ENCODE results near the gene VTN.

VTN gene

DNA sequence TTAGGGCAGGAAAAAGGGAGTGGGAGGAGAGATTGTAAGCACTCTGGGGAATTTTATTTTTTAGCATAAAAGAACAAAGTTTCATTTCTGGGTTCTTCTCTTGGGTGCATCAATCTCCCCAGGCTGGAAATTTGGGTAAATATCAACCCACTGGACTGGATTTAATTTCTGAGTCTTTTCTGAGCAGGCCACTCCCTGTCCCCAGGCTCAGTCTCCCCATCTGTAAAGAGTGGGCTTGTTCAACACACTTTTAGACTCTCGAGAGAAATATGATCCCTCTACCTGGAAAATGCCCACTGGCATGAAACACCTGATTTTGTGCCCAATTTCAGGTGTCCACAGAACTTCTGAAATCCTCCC lies 617 bp upstream of the VTN start:
- no peak for DNase-seq

DNA sequence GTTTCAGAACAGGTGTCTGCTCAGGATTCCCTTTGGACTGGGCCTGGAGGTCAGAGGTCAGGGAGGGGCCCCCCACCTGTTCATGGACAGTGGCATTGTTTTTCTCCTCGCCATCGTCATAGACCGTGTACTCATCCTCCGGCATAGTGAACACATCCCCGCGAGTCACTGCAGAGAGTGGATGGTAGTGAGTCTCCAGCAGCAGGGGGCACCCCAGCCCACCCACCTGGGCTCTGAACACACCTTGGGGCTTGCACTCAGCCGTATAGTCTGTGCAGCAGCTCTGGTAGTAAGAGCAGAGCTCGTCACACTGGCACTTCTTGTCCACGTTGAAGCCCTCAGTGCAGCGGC lies 448 bp downstream of the VTN start:
- no peak for DNase-seq

DNA sequence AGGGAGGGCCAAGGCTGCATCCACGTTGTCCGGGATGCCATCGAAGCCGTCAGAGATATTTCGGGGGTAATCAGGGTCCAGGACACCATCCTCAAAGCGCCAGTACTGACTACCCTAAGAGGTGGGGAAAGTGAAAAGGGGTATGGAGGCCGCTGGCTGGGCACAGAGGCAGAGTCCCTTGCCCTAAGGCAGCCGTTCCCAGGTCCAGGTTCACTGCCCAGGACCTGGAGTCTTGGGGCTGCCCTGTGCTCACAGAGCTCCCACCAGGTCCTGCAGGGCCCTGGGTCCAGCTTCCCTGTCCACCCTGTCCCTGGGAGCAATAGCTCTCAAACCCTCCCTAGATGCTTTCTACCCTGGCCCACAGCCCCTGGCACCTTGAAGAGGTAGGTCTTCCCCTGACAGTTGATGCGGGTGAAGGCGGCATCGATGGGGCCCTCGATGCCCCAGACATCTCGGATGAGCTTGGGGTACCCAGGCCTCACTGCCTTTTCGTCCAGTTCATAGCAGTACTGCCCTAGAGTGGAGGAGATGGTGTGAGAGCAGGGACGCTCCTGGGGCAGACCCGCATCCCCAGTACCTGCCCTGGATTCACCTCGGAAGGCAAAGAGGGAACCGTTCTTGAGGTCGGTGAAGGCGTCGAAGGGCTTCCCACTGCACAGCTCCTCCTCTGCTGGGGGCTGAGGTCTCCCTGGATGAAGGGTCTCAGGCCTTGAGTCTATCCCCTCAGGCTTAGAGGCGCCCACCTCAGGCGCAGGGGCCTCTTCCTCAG lies 1.0 kb downstream of the VTN start:
- no peak for DNase-seq

DNA sequence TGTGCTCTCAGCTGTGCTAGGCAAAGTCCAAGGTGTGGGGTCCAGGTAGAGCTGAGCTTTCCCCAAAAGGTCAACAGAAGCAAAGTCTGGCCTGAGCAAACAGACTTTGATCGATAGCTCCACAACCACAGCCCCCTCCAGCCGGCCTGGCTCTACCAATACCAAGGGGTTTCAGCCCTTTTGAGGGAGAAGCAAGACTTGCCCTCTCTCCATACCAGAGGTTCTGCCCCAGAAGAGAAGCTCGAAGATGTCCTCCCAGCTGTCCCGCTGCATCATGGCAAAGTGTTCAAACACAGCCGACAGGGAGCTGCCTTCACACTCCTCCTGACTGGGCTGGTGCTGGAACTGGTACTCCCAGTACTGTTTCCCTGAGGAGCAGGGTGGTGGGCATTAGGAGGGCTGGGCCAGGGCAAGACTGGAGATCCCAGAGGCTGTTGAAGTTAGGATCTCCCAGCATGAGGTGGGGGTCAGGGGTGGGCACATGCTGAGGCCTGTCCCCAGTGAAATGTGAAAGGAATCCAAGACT lies 1.7 kb downstream of the VTN start:
- no peak for DNase-seq

DNA sequence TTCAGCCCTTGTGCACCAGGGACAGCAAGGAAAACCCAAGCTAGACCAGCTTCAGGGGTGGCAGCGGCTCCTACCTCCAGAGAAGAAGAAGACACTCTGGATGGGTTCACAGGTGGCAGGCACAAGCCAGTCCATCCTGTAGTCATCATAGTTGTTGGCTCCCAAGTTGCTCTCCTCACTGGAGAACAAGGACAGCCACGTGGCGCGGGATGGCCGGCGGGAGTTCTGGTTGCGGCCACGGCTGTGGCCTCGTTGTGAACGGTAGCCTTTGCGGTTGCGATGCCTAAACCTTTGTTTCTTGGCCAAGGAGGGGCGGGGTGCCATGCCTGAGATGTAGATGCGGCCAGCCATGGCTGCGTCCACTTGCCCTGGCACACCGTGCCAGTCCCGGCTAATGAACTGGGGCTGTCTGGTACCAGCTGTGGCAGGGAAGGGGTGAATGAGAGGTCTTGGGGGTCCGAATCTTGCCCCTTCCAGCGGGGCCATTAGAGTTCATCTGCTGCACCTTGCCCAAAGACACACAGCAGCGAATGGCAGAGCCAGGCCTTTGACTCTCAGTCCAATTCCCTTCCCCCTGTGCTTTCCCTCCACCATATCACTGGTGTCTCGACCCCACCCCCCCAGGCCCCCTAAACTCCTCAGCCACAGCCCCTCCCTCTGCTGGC lies 2.3 kb downstream of the VTN start:
- DNase-seq = no peak

DNA sequence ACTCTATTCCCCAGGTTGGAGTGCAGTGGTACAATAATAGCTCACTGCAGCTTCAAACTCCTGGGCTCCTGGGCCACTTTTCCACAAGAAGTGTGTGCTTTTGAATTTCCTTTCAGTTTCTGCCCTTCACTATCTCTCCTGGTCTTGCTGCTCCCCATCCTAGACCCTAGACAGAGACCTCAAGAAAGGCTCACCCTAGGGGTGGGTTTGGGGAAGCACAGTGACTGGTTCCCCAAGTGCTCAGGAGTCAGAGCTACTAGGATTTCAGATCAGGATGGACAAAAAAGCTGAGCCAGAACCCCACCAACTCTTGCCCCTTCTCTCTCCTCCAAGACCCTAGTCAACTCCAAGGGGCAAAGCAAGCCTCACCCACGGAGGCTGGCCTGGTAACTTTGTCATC lies 3.5 kb downstream of the VTN start:
- DNase-seq = no peak

DNA sequence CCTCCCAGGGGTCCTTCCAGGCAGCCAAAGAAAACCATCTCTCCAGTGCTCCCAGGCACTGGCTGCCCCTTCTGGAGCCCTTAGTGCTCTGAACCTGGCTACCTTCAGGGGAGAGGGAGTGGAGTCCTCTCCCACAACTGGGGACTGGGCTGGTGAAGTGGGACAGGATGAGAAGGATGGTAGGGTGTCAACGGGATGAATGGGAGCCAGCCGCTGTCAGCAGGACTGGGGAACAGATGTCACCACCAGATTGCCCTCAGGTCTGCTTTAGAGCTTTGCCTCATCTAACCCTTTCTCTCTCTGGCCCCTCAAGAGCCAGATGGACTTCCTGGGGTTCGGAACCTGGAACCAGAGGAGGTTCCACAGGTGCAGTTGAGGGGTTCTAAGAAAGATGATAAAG lies 4.6 kb downstream of the VTN start:
- no peak for DNase-seq

DNA sequence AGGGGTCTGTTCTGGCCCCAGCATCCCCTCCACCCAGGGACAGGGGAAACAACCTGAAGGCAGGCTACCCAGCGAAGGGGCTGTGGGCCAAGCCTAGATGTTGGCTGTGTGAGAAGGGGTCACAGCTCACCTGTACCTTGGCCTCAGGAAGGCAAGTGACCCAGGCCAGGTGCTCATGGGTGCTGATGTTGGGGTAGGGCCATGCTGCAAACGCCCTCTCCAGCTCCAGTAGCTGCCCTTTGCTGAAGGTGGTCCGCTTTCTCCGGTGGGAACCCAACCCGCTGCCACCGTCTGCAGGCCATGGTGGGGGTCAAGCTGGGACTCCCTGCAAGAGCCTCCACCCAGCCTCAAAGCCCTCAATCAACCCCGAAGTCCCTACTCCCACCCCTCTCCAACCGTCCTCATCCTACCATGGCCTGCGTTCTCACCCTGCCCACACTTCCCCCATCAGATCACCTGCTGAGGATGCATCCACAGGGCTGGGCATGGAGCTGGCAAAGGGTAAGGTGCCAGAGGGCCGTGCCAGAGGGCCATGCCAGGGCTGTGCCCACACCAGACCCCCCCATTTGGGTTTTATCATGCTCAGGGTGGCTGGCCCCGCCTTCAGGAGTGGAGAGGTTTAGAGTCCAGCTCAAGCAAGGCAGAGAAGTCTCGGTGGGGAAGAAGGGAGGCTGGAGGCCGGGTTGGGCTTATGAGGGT lies 5.3 kb downstream of the VTN start, which contains the start of gene SEBOX:
Gene SEBOX (minus strand): TSS at position 535 of the 699 bp plus-strand sequence. CDS start 48 bp downstream, at position 487.
- no peak for DNase-seq

DNA sequence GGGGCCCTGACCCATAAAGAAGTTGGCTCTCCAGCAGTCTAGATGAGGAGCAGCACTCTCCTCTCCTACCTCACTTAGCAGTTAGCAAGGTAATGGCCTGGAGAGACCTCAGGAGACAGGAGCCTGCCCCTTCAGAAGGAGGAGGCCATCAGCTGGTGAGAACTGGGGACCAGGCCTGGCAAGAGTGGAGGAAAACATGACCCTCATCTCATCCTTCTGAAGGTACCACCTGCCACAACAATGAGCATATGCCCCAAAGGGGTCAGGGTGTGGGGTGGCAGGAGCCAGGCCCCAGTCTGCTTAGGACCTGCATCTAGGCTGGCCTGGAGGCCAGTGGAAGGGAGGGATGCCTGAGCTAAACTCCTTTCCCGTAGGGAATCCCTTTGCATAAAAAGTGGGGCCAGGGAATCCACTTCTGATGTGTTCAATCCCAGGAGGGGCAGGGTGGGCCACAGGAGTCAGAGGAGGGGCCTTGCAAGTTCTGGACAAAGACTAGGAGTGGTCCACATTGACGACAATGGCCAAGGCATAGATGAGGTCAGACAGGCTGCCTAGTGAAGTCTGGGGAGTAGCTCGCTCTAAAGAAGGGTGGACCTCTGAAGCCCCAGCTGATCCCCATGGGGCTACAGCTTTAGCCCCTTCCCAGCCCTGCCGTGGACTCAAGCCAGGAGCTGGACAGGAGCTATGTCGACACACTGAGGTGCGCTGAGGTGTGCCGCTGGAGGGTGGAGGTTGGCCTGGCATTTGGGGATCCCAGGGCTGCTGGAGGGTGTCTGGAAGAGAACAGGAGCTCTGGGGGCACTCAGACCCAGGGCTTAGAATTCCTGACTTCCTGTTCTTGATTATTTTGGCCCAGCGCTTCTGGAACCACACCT lies 6.1 kb downstream of the VTN start:
- no peak for DNase-seq

DNA sequence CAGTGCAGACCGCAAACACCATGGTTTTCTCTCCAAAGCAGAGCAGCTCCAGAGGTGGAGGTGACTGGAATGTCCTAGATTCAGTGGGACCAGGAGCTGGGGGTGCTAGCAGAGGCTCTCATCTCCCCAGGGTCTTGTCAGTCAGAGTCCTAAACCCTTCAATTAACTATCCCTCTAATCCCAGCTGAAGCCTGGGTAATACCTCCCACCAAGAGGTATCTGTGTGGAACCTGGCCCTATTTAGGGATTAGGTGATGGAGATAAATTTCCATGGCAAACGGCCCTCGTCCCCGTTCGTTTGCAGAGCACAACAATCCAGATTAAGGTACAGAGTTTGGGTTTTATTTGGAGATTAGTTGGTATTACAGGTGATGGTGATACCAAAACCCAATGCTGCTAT lies 6.9 kb downstream of the VTN start:
- DNase-seq = no peak

DNA sequence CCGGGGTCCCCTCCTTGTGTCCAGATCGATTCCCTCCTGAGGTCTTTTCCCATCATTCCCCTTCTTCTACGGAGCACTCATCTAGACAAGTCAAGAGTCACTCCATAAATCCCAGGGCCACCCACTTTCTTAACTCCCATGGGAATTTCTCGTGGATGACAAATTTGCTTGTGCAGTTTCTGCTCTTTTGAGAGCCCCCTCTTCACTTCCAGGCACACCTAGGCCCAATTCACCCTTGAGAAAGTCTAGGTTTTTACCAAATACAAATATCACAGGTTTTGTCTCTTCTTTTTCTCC lies 12.3 kb downstream of the VTN start:
- no peak for DNase-seq

DNA sequence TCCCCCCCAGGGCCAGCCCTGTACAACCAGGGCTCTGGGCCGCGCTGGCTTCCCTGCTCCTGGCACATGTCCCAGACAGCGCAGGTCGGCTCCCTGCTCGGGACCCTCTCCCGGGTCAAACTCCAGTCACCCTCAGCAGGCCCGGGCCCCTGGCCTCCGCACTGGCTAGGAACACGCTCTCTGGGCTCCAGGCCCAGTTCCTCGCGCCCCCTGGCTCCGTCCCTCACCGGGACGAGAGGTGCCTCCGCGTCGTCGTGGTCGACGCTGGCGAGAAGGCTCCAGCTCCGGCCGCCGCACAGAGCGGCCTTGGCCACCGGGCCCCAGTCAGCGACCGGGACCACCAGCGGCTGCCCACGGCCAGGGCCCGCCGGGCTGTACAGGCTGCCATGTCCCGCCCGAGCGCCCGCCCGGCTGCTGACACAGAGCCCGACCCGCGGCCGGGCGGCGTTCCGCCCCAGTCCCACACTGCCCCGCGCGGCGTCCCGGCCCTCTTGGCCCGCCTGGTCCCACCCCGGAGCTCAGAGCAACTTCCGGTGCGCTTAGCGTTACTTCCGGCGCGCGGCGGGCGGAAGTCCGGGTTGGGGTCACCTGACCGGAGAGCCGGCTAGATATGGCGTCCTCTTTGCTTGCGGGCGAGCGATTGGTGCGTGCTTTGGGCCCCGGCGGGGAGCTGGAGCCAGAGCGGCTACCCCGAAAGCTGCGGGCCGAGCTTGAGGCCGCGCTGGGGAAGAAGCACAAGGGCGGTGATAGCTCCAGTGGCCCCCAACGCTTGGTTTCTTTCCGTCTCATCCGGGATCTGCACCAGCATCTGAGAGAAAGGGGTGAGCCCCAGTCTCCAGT lies 12.8 kb downstream of the VTN start, which contains the start of gene POLDIP2:
Gene POLDIP2 (minus strand): TSS at position 467 of the 840 bp plus-strand sequence. CDS start 79 bp downstream, at position 388.
- peak; percentile 68 to 98 (median 93) for DNase-seq

DNA sequence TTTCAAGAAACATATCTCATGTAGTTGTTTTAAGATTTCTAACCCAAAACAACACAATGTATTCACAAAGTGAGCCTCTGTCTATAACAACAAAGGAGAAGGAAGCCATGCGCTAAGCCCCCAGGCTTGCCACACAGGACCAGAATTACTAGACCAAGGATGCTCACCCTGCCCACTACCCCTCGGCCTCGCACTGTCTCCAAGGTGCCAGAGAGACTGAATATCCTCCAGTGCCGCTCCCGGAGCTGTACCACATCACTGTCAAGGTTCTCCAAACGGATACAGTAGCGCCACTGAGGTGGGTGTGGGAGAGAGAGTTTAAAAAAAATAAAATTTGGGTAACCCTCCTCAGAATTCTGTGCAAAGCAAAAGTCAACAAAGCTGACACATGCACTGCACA lies 19.8 kb downstream of the VTN start:
- DNase-seq = no peak

DNA sequence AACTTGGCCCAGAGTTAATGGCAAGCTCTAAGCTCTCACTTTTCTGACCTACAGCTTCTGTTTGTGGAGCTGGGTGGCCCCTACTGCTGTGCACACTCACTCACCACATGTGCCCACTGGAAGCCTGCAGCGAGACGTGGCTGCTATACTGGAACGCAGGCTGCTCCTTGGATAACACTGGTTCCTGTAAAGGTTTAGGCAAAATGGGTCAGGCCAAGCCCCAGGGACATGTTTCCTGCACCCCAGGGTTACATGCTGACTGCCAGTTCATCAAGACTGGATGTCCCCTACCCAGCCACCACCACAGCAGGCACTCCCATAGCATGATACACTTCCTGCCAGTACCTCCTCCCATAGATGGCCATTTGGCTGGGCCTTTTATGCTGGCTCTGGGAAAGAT lies 21.1 kb downstream of the VTN start:
- DNase-seq = no peak

DNA sequence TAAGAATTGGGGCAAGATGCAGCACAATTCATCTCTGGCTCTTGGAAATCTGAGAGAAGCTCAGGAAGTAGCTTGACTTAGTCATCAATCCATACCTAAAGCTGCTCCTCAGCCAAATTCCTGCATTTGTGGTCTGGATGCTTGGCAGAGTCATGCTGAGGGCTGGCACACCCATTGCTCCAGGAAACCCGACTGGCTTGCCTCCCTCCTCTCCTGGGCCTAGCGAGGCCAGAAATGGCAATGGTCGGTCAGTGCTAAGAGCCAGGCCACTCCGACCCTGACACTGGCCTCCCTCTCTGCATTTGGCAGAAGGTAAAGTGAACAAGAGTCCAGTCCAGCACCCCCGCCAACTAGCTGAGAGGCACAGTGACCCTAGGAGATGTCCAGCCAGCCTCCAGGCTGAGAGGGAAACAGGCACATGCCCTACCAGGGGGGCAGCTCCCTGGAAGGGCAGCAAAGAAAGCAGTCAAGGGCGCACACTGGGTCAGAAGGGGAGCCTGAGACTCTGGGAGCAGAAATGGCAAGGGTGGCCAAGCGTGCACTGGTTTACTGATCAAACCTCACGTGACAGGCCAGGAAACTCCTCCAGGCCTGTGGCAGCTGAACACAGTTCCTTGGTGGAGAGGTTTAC lies 22.7 kb downstream of the VTN start:
- DNase-seq = no peak

DNA sequence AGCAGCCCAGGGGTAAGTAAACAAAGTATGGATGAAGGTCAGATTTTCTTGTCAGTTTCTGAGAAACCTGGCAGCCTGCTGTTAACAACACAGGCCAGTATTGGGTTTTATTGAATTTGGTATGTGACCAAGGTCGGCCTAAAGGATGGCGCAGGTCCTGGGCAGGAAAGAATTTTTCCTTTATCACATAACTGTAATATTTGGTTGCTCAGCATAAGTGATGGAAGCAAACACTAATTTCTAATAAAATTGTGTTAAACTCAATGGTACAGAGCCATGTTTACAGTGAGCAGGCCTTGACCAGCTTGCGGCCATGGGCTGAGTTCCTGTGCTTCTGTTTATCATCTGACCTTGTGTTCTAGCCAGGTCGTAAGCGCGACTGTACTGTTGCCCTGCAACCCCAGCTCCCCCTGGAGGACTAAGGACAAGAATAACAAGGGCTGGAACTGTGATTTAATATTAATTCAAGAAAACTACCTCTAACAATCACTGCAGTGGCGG lies 23.3 kb downstream of the VTN start:
- DNase-seq = no peak

DNA sequence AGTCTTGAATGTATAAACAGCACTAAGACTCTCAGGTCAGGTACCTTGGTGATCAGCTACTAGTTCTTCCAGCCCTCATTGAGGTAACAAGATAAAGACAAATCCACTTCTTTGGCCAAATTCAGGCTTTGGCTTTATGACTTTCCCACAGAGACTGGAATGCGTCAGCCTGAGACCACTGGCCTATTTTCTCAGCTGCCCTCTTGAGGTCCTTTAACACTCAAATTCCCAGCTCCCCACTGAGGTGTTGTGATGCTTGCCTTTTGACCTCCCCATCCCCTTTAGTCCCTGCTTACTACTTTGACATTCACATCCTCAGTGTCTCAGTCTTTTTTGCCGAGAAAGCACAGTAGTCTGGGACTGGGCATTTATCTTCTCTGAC lies 23.9 kb downstream of the VTN start:
- DNase-seq = no peak

DNA sequence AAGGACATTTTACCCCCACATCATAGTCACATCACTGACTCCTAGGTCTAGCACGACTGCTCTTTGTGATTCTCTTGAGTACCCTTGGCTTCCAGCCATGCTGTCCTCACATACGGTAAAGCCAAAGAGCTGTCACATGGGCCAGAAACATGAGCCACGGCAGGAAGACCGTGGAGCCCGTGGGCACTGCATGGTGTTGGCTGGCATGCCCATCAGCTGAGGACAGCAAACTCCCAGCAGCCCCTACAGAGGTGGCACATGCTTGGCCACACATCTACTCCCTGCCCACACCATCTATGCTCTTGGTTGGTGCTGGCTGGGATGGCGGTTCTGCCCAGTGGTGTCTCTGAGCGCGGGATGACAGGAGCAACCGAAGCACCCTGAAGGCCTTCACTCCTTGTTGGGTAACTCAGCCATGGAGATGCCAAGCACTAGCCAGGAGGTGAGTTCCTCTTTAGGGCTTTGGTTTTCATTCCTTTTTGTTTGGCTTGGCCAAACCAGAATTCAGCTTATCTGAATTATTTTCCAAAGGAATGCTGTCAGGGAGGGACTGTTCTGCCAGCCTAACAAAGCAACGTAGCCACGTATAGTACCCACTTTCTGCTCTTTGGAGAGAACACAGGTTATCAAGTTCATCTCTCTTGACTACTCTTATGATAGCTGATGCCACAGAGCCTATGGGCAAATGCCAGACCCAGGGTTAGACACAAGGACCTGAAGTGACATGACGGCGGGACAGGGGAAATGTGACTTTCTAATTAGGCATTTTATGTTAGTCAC lies 24.5 kb downstream of the VTN start:
- DNase-seq = peak in 1 of 51 donors; percentile 15

DNA sequence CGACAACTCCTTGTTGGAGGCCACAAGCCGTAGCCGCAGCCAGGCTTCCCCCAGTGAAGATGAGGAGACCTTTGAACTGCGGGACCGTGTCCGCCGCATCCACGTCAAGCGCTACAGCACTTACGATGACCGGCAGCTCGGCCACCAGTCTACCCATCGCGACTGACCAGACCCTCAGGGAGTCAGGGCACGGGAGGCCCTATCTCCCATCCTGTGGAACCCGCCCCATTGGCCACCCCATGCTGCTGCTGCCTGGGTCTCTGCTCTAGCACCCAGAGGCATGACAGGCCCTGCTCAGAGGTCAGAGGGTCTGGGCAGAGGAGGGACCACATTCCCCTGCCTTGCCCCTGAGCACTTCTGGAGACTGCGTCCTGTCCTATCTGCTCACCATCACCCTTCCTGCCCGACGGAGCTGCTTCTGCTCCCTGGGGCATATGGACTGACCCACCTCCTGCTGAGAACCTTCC lies 25.6 kb downstream of the VTN start:
- no peak for DNase-seq
